ENCODE measurements around the gene IFIT1. TPM values are rescaled to one million over a fixed set of nuclear protein-coding genes. Genes with fewer than 3 reads are reported as not detected.

The IFIT1 gene
- total and polyA plus RNA-seq, 2 donors (not counting 1 experiment from before 2014, with no cell fraction given) = 0.63 to 1.2 TPM

GRCh38 chr10:89454561-89455347 lies 62.3 kb downstream of the IFIT1 start:
- POLR2A ChIA-PET = no interaction called here
- TF ChIP-seq EZH2 (IDR thresholded peaks at IDR 0.05; ENCODE audit: borderline replicate concordance, insufficient read depth, low read depth, low read length, poor library complexity, severe bottlenecking) = no peak
- no peak for TF ChIP-seq CTCF (IDR thresholded peaks at IDR 0.05)
- Histone ChIP-seq H3K27me3 (replicated peaks in 1 of 4; ENCODE audit: control extremely low read depth in 1 of 4, control insufficient read depth in 3 of 4, insufficient read depth in 4 of 4, low read length in 3 of 4) (peaks cover 0 to 3% (median 0%) of the 10 kb centered on the region in 4 experiments), H3K79me2 (ENCODE audit: control insufficient read depth, insufficient read depth, low read length) (no peaks in the 10 kb centered on the region), H3K4me1 (ENCODE audit: control insufficient read depth in 2 of 2, insufficient read depth in 2 of 2, low read length in 2 of 2) (peaks cover 0 to 3% of the 10 kb centered on the region in 2 donors), H2AFZ (ENCODE audit: insufficient read depth, low read depth, low read length, poor library complexity, severe bottlenecking) (no peak overlapping the region), H3K36me3 (replicated peaks in 1 of 2; ENCODE audit: control extremely low read depth in 1 of 2, control insufficient read depth in 1 of 2, extremely low read depth in 1 of 2, insufficient read depth in 2 of 2, low read length in 1 of 2) (no peaks in the 10 kb centered on the region), H3K27ac (ENCODE audit: low read length in 2 of 2) (no peak overlapping the region), H4K20me1 (ENCODE audit: control insufficient read depth, insufficient read depth, low read length, poor library complexity, severe bottlenecking) (no peaks in the 10 kb centered on the region), H3K9me3 (ENCODE audit: control extremely low read depth in 1 of 3, control insufficient read depth in 2 of 3, insufficient read depth in 1 of 3, low read length in 2 of 3) (no peaks in the 10 kb centered on the region), H3K4me2 (replicated peaks; ENCODE audit: low read depth, low read length, poor library complexity, severe bottlenecking) (no peak overlapping the region), H3K4me3 (ENCODE audit: control extremely low read depth in 1 of 5, extremely low read depth in 1 of 5, insufficient read depth in 1 of 5, low read depth in 2 of 5, low read length in 4 of 5) (no peak overlapping the region), H3K9ac (ENCODE audit: low read length) (no peak overlapping the region)
- ATAC-seq (ENCODE audit: low read depth) (no peak), DNase-seq (no peak)
- WGBS (ENCODE audit: insufficient coverage) = 83% methylated on average over 1 of the region's 1 CpG
- Mint-ChIP-seq H3K4me3 (no peak overlapping the region), H3K9me3 (ENCODE audit: insufficient read depth) (no peaks in the 10 kb centered on the region), H3K4me1 (peaks cover 4% of the 10 kb centered on the region), H3K27me3 (peaks cover 11% of the 10 kb centered on the region), H3K27ac (no peak overlapping the region)
- CTCF ChIA-PET = no interaction called here
- intact Hi-C loops (cut with micrococcal nuclease) = no loop called here

Other genes with a start within 250 kb of the IFIT1 start
- not detected in 2 replicates for gene CH25H, start 185.3 kb upstream of the IFIT1 start, total RNA-seq
- gene CH25H, start 185.3 kb upstream of the IFIT1 start, polyA plus RNA-seq = 0.23 TPM in 1 of 2 replicates, not detected in the other
- 36.5 and 38.9 TPM in 2 replicates for gene LIPA, start 140.8 kb upstream of the IFIT1 start, total RNA-seq
- 16.0 and 16.4 TPM in 2 replicates for gene LIPA, start 140.8 kb upstream of the IFIT1 start, polyA plus RNA-seq
- gene IFIT2, start 90.6 kb upstream of the IFIT1 start, total RNA-seq = 12.4 and 13.4 TPM in 2 replicates
- 2.5 and 3.6 TPM in 2 replicates for gene IFIT2, start 90.6 kb upstream of the IFIT1 start, polyA plus RNA-seq
- 4.0 and 4.2 TPM in 2 replicates for gene IFIT3, start 64.6 kb upstream of the IFIT1 start, total RNA-seq
- gene IFIT3, start 64.6 kb upstream of the IFIT1 start, polyA plus RNA-seq = 1.5 and 1.6 TPM in 2 replicates
- gene IFIT1B, start 14.6 kb upstream of the IFIT1 start, total RNA-seq = not detected in 2 replicates
- not detected in 2 replicates for gene IFIT1B, start 14.6 kb upstream of the IFIT1 start, polyA plus RNA-seq
- 23.2 and 25.0 TPM in 2 replicates for gene IFIT5, start 21.9 kb downstream of the IFIT1 start, total RNA-seq
- gene IFIT5, start 21.9 kb downstream of the IFIT1 start, polyA plus RNA-seq = 4.3 and 7.0 TPM in 2 replicates
- not detected in 2 replicates for gene SLC16A12, start 143.0 kb downstream of the IFIT1 start, total RNA-seq
- gene SLC16A12, start 143.0 kb downstream of the IFIT1 start, polyA plus RNA-seq = not detected in 2 replicates

All from B cell (primary cell).